Esophagus muscularis mucosa (tissue), 3 donors: Measurements from ENCODE around the gene MATN4.

Experiments
- POLR2A ChIP-seq: fragments of 450-650 bp; IDR thresholded peaks from one replicate; pipeline ENCODE4 v1.6.1; 2017; ENCODE audit warnings: antibody characterized with exemption, moderate library complexity, mild to moderate bottlenecking, low read depth
- POLR2AphosphoS5 ChIP-seq, 2 donors: sonication (generic); formaldehyde crosslinking; IDR thresholded peaks; one replicate each; pipeline ENCODE4 v1.6.1; 2017; ENCODE audit warnings: antibody characterized with exemption in 2 of 2
- TF ChIP-seq, protein P1 (sequence below), 3 experiments: fragments of 200-600 bp in 2 of 3; fragments of 450-650 bp in 1 of 3; sonication (generic) in 2 of 3; IDR thresholded peaks; one replicate each; pipeline ENCODE4 v1.5.1; 2017 to 2019; ENCODE audit warnings: antibody characterized with exemption in 3 of 3, mild to moderate bottlenecking in 2 of 3, moderate library complexity in 1 of 3

DNA sequence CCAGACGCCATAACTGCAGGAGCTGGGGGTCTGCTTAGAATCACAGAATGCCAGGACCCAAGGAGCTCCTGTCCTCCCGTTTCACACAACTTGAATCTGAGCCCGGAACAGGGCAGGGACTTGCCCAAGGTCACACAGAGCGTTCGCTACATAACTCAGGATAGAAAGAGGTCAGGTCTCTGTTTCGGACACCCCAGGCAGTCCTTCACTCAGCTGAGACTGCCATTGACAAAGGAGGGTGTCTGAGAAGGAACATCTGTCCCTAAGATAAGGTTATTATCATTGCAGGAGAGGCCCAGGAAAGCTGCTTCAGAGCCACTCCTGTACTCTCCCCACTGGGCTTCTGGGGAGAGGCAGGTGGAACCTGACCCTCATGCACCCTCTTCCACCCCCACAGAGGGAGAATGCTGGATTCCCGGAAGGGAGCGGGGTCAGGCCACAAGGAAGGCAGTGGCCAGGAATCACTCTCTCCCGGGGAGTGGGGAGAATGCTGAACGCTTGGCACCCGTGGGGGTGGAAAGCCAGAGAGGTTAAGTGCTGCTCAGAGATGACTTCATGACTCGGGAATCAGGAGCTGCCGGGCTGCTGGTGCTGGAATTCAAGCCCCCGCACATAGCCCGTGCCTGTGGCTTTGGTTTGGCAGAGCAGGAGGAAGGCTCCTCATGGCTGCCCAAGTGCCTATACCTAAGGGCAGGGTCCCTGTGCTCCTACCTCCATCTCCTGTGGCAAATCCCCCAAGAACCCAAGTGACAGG, 29.4 kb upstream of the MATN4 start:
- TF ChIP-seq, protein P1, sequence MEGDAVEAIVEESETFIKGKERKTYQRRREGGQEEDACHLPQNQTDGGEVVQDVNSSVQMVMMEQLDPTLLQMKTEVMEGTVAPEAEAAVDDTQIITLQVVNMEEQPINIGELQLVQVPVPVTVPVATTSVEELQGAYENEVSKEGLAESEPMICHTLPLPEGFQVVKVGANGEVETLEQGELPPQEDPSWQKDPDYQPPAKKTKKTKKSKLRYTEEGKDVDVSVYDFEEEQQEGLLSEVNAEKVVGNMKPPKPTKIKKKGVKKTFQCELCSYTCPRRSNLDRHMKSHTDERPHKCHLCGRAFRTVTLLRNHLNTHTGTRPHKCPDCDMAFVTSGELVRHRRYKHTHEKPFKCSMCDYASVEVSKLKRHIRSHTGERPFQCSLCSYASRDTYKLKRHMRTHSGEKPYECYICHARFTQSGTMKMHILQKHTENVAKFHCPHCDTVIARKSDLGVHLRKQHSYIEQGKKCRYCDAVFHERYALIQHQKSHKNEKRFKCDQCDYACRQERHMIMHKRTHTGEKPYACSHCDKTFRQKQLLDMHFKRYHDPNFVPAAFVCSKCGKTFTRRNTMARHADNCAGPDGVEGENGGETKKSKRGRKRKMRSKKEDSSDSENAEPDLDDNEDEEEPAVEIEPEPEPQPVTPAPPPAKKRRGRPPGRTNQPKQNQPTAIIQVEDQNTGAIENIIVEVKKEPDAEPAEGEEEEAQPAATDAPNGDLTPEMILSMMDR (IDR thresholded peaks at IDR 0.05) = no peak
- TF ChIP-seq POLR2AphosphoS5 (IDR thresholded peaks at IDR 0.05) (peak; percentile 54 to 81), POLR2A (no peak)
